ENCODE results near the gene PIK3CG. TPM values are rescaled to one million over a fixed set of nuclear protein-coding genes. Genes with fewer than 3 reads are reported as not detected.
"Not testable (repeated sequence)": the region's sequence is repeated elsewhere in the genome, so short reads cannot be mapped to it uniquely, and the experiment has no call there.

PIK3CG gene
- total and polyA plus RNA-seq, 2 experiments from 2014 or later, result 0.12 TPM; not detected in 1

GRCh38 chr7:106915873-106916272, 50.8 kb downstream of the PIK3CG start:
- Histone ChIP-seq H3K27me3 (no peaks in the 10 kb centered on the region), H3K4me1 (ENCODE audit: low read depth) (no peaks in the 10 kb centered on the region), H3K4me3 (no peak overlapping the region), H3K27ac (no peak overlapping the region), H3K9me3 (ENCODE audit: low read depth) (no peaks in the 10 kb centered on the region), H3K36me3 (no peaks in the 10 kb centered on the region)
- TF ChIP-seq CTCF (IDR thresholded peaks at IDR 0.05; ENCODE audit: low read depth, low read length), result no peak
- no peak for DNase-seq (ENCODE audit: low read depth in 1 of 2, low spot score in 1 of 2)

DNA sequence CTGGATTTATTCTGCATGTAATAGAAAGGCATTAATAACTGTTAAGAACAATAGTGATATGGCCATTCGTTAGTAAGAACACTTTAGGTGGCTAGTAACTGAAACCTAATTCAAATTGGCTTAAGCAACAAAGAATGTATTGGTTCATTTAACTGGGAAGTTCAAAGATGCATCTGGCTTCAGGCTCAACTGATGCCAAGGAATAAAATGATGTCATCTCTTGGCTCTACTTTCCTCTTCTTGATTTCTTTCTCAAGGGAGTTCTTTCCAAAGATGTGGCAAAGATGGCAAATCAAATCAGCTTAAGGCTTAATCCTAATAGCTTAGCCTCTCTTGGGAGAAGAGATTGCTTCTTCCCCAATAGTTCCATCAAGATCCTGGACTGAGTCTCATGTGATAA, 51.6 kb downstream of the PIK3CG start:
- no peak for DNase-seq (ENCODE audit: low read depth in 1 of 2, low spot score in 1 of 2)
- H3K4me1 ChIP-seq (ENCODE audit: low read depth), result no peaks in the 10 kb centered on the region
- H3K4me3 ChIP-seq, result no peak overlapping the region
- no peaks in the 10 kb centered on the region for H3K9me3 ChIP-seq (ENCODE audit: low read depth)
- no peaks in the 10 kb centered on the region for H3K36me3 ChIP-seq
- TF ChIP-seq CTCF (IDR thresholded peaks at IDR 0.05; ENCODE audit: low read depth, low read length), result no peak
- no peak overlapping the region for H3K27ac ChIP-seq
- no peaks in the 10 kb centered on the region for H3K27me3 ChIP-seq

- Histone ChIP-seq H3K4me1 (ENCODE audit: low read depth) (no peaks in the 10 kb centered on the region), H3K27ac (no peak overlapping the region), H3K4me3 (no peak overlapping the region), H3K27me3 (no peaks in the 10 kb centered on the region), H3K9me3 (ENCODE audit: low read depth) (no peaks in the 10 kb centered on the region), H3K36me3 (no peaks in the 10 kb centered on the region)
- no peak for DNase-seq (ENCODE audit: low read depth in 1 of 2, low spot score in 1 of 2)
- no peak for TF ChIP-seq CTCF (IDR thresholded peaks at IDR 0.05; ENCODE audit: low read depth, low read length)
These were observed 53.9 kb downstream of the PIK3CG start for GRCh38 chr7:106918991-106919390.

DNA sequence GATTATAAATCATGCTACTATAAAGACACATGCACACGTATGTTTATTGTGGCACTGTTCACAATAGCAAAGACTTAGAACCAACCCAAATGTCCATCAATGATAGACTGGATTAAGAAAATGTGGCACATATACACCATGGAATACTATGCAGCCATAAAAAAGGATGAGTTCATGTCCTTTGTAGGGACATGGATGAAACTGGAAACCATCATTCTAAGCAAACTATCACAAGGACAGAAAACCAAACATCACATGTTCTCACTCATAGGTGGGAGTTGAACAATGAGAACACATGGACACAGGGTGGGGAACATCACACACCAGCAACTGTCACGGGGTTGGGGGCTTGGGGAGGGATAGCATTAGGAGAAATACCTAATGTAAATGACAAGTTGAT, 59.4 kb downstream of the PIK3CG start:
- not testable (repeated sequence) for H3K36me3 ChIP-seq

GRCh38 chr7:106926892-106927291, 61.8 kb downstream of the PIK3CG start:
- TF ChIP-seq CTCF (IDR thresholded peaks at IDR 0.05; ENCODE audit: low read depth, low read length), result no peak
- H3K4me3 ChIP-seq, result no peak overlapping the region
- no peaks in the 10 kb centered on the region for H3K4me1 ChIP-seq (ENCODE audit: low read depth)
- no peak overlapping the region for H3K27ac ChIP-seq
- DNase-seq (ENCODE audit: low read depth in 1 of 2, low spot score in 1 of 2), result no peak
- H3K27me3 ChIP-seq, result no peaks in the 10 kb centered on the region
- H3K36me3 ChIP-seq, result no peaks in the 10 kb centered on the region
- H3K9me3 ChIP-seq (ENCODE audit: low read depth), result no peaks in the 10 kb centered on the region

More for the DNA sequence above, 59.4 kb downstream of the PIK3CG start:
- H3K4me3 ChIP-seq; H3K27ac ChIP-seq; H3K27me3 ChIP-seq; H3K9me3 ChIP-seq (ENCODE audit: low read depth); DNase-seq (ENCODE audit: low read depth in 1 of 2, low spot score in 1 of 2); H3K4me1 ChIP-seq (ENCODE audit: low read depth): not testable (repeated sequence)

GRCh38 chr7:106927536-106927935, 62.5 kb downstream of the PIK3CG start:
- H3K27ac ChIP-seq, result no peak overlapping the region
- no peak overlapping the region for H3K4me3 ChIP-seq
- no peaks in the 10 kb centered on the region for H3K36me3 ChIP-seq
- H3K27me3 ChIP-seq, result no peaks in the 10 kb centered on the region
- H3K9me3 ChIP-seq (ENCODE audit: low read depth), result no peaks in the 10 kb centered on the region
- DNase-seq (ENCODE audit: low read depth in 1 of 2, low spot score in 1 of 2), result no peak
- no peak for TF ChIP-seq CTCF (IDR thresholded peaks at IDR 0.05; ENCODE audit: low read depth, low read length)
- no peaks in the 10 kb centered on the region for H3K4me1 ChIP-seq (ENCODE audit: low read depth)

DNA sequence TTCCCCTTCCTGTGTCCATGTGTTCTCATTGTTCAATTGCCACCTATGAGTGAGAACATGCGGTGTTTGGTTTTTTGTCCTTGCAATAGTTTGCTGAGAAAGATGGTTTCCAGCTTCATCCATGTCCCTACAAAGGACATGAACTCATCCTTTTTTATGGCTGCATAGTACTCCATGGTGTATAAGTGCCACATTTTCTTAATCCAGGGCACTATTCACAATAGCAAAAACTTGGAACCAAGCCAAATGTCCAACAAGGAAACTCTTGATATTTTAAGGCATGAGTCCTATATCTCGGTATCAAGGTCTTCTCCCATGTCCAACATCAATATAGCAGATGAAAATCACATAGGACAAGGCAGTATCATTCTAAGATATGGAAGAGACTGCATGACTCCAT, 64.5 kb downstream of the PIK3CG start:
- not testable (repeated sequence) for H3K4me1 ChIP-seq (ENCODE audit: low read depth); H3K27ac ChIP-seq; DNase-seq (ENCODE audit: low read depth in 1 of 2, low spot score in 1 of 2); H3K4me3 ChIP-seq; H3K27me3 ChIP-seq; H3K9me3 ChIP-seq (ENCODE audit: low read depth); H3K36me3 ChIP-seq

Data from cardiac muscle cell (in vitro differentiated cells and primary cell).